Memory B cell (primary cell): Measurements from ENCODE around the gene PRDM15.

Source experiments
- ATAC-seq: fragments of 150-1000 bp; cut with Tn5 transposase; 2 replicates; pipeline ENCODE4 v1.10.0; 2021; ENCODE audit warnings: low read depth, mild to moderate bottlenecking, moderate library complexity
- DNase-seq, 2 donors: peaks; one replicate each; pipeline ENCODE4 v3.0.0; 2022; ENCODE audit warnings: low spot score in 2 of 2
- H3K27ac Mint-ChIP-seq: one replicate; pipeline ENCODE4 v1.8.0; 2022; ENCODE audit warnings: mild to moderate bottlenecking, moderate library complexity, mixed read lengths
- H3K27me3 Mint-ChIP-seq: one replicate; pipeline ENCODE4 v1.8.0; 2022; ENCODE audit warnings: mixed read lengths
- H3K36me3 Mint-ChIP-seq: one replicate; pipeline ENCODE4 v1.8.0; 2022; ENCODE audit warnings: mild to moderate bottlenecking, mixed read lengths
- H3K4me1 Mint-ChIP-seq: one replicate; pipeline ENCODE4 v1.8.0; 2022; ENCODE audit warnings: mixed read lengths
- H3K4me3 Mint-ChIP-seq: one replicate; pipeline ENCODE4 v1.8.0; 2022; ENCODE audit warnings: mild to moderate bottlenecking, moderate library complexity, mixed read lengths
- H3K9me3 Mint-ChIP-seq: one replicate; pipeline ENCODE4 v1.8.0; 2022; ENCODE audit warnings: mixed read lengths

Gene PRDM15

GRCh38 chr21:41808846-41809245 is 70.3 kb downstream of the PRDM15 start:
- peaks cover 9% of the 10 kb centered on the region for H3K4me1 Mint-ChIP-seq
- H3K27me3 Mint-ChIP-seq: no peaks in the 10 kb centered on the region
- H3K4me3 Mint-ChIP-seq: no peak overlapping the region
- ATAC-seq (no peak), DNase-seq (no peak)
- H3K36me3 Mint-ChIP-seq: peaks cover 41% of the 10 kb centered on the region
- no peak overlapping the region for H3K27ac Mint-ChIP-seq
- H3K9me3 Mint-ChIP-seq: peaks cover 4% of the 10 kb centered on the region

GRCh38 chr21:41808094-41808493 is 71.0 kb downstream of the PRDM15 start:
- Mint-ChIP-seq H3K27me3 (no peaks in the 10 kb centered on the region), H3K27ac (no peak overlapping the region), H3K36me3 (peaks cover 39% of the 10 kb centered on the region), H3K4me3 (no peak overlapping the region), H3K9me3 (peaks cover 4% of the 10 kb centered on the region), H3K4me1 (peaks cover 9% of the 10 kb centered on the region)
- no peak for ATAC-seq
- no peak for DNase-seq

GRCh38 chr21:41806773-41807172 is 72.4 kb downstream of the PRDM15 start:
- peak overlapping the region; percentile 46 for H3K27ac Mint-ChIP-seq
- no peak overlapping the region for H3K4me3 Mint-ChIP-seq
- DNase-seq (no peak), ATAC-seq (no peak)
- H3K36me3 Mint-ChIP-seq: peaks cover 39% of the 10 kb centered on the region
- H3K9me3 Mint-ChIP-seq: peaks cover 4% of the 10 kb centered on the region
- no peaks in the 10 kb centered on the region for H3K27me3 Mint-ChIP-seq
- H3K4me1 Mint-ChIP-seq: peaks cover 9% of the 10 kb centered on the region

- H3K27ac Mint-ChIP-seq: no peak overlapping the region
- no peak for ATAC-seq
Measured at GRCh38 chr21:41805643-41806042, 73.5 kb downstream of the PRDM15 start.

GRCh38 chr21:41805038-41805437 is 74.1 kb downstream of the PRDM15 start:
- H3K4me3 Mint-ChIP-seq: no peak overlapping the region
- no peak for ATAC-seq
- peaks cover 4% of the 10 kb centered on the region for H3K9me3 Mint-ChIP-seq
- no peak for DNase-seq
- peaks cover 35% of the 10 kb centered on the region for H3K36me3 Mint-ChIP-seq
- no peak overlapping the region for H3K27ac Mint-ChIP-seq
- H3K4me1 Mint-ChIP-seq: peaks cover 9% of the 10 kb centered on the region
- no peaks in the 10 kb centered on the region for H3K27me3 Mint-ChIP-seq

More at GRCh38 chr21:41805643-41806042, 73.5 kb downstream of the PRDM15 start:
- no peaks in the 10 kb centered on the region for H3K27me3 Mint-ChIP-seq
- no peak overlapping the region for H3K4me3 Mint-ChIP-seq
- no peak for DNase-seq
- H3K36me3 Mint-ChIP-seq: peaks cover 36% of the 10 kb centered on the region
- peaks cover 4% of the 10 kb centered on the region for H3K9me3 Mint-ChIP-seq
- peaks cover 9% of the 10 kb centered on the region for H3K4me1 Mint-ChIP-seq

- peaks cover 32% of the 10 kb centered on the region for H3K36me3 Mint-ChIP-seq
- DNase-seq (no peak), ATAC-seq (no peak)
- H3K27me3 Mint-ChIP-seq: no peaks in the 10 kb centered on the region
- H3K27ac Mint-ChIP-seq: no peak overlapping the region
- peaks cover 9% of the 10 kb centered on the region for H3K4me1 Mint-ChIP-seq
- H3K9me3 Mint-ChIP-seq: peaks cover 4% of the 10 kb centered on the region
- H3K4me3 Mint-ChIP-seq: no peak overlapping the region
Measured at GRCh38 chr21:41804381-41804780, 74.8 kb downstream of the PRDM15 start.

GRCh38 chr21:41803316-41803715 is 75.8 kb downstream of the PRDM15 start:
- Mint-ChIP-seq H3K27ac (no peak overlapping the region), H3K36me3 (peaks cover 29% of the 10 kb centered on the region), H3K4me1 (peaks cover 9% of the 10 kb centered on the region), H3K9me3 (peaks cover 4% of the 10 kb centered on the region), H3K4me3 (no peak overlapping the region), H3K27me3 (no peaks in the 10 kb centered on the region)
- DNase-seq (no peak), ATAC-seq (no peak)

GRCh38 chr21:41802684-41803083 is 76.5 kb downstream of the PRDM15 start:
- H3K4me1 Mint-ChIP-seq: peaks cover 9% of the 10 kb centered on the region
- H3K9me3 Mint-ChIP-seq: peaks cover 4% of the 10 kb centered on the region
- H3K4me3 Mint-ChIP-seq: no peak overlapping the region
- H3K27ac Mint-ChIP-seq: no peak overlapping the region
- H3K27me3 Mint-ChIP-seq: no peaks in the 10 kb centered on the region
- peaks cover 29% of the 10 kb centered on the region for H3K36me3 Mint-ChIP-seq
- ATAC-seq: no peak
- DNase-seq: no peak

GRCh38 chr21:41802198-41802584 is 77.0 kb downstream of the PRDM15 start:
- Mint-ChIP-seq H3K9me3 (peaks cover 4% of the 10 kb centered on the region), H3K4me1 (peaks cover 9% of the 10 kb centered on the region), H3K27me3 (no peaks in the 10 kb centered on the region), H3K36me3 (peaks cover 25% of the 10 kb centered on the region), H3K4me3 (no peak overlapping the region), H3K27ac (no peak overlapping the region)
- no peak for DNase-seq
- no peak for ATAC-seq

- H3K4me1 Mint-ChIP-seq: peaks cover 5% of the 10 kb centered on the region
- H3K9me3 Mint-ChIP-seq: peaks cover under 1% of the 10 kb centered on the region
- H3K36me3 Mint-ChIP-seq: peaks cover 20% of the 10 kb centered on the region
- ATAC-seq (no peak), DNase-seq (no peak)
- H3K4me3 Mint-ChIP-seq: no peak overlapping the region
- no peak overlapping the region for H3K27ac Mint-ChIP-seq
- no peaks in the 10 kb centered on the region for H3K27me3 Mint-ChIP-seq
Measured at GRCh38 chr21:41801321-41802197, 77.6 kb downstream of the PRDM15 start.

GRCh38 chr21:41800425-41801320 is 78.5 kb downstream of the PRDM15 start:
- H3K27me3 Mint-ChIP-seq: no peaks in the 10 kb centered on the region
- ATAC-seq: no peak

GRCh38 chr21:41799763-41800162 is 79.4 kb downstream of the PRDM15 start:
- Mint-ChIP-seq H3K4me3 (no peak overlapping the region), H3K36me3 (peaks cover 13% of the 10 kb centered on the region), H3K27ac (no peak overlapping the region), H3K27me3 (no peaks in the 10 kb centered on the region), H3K9me3 (no peaks in the 10 kb centered on the region), H3K4me1 (no peaks in the 10 kb centered on the region)
- DNase-seq (no peak), ATAC-seq (no peak)

More at GRCh38 chr21:41800425-41801320, 78.5 kb downstream of the PRDM15 start:
- Mint-ChIP-seq H3K4me1 (peaks cover 3% of the 10 kb centered on the region), H3K9me3 (no peaks in the 10 kb centered on the region), H3K27ac (no peak overlapping the region), H3K4me3 (no peak overlapping the region), H3K36me3 (peaks cover 19% of the 10 kb centered on the region)
- no peak for DNase-seq

GRCh38 chr21:41798326-41798725 is 80.8 kb downstream of the PRDM15 start:
- peaks cover 4% of the 10 kb centered on the region for H3K9me3 Mint-ChIP-seq
- DNase-seq (no peak), ATAC-seq (no peak)
- peaks cover 16% of the 10 kb centered on the region for H3K36me3 Mint-ChIP-seq
- peaks cover 3% of the 10 kb centered on the region for H3K27me3 Mint-ChIP-seq
- no peak overlapping the region for H3K4me3 Mint-ChIP-seq
- H3K27ac Mint-ChIP-seq: no peak overlapping the region
- H3K4me1 Mint-ChIP-seq: no peaks in the 10 kb centered on the region

- ATAC-seq (no peak), DNase-seq (no peak)
- Mint-ChIP-seq H3K4me3 (no peak overlapping the region), H3K4me1 (no peaks in the 10 kb centered on the region), H3K27ac (no peak overlapping the region), H3K36me3 (peaks cover 10% of the 10 kb centered on the region), H3K27me3 (peaks cover 3% of the 10 kb centered on the region), H3K9me3 (peaks cover 10% of the 10 kb centered on the region)
Measured at GRCh38 chr21:41796476-41797080, 82.6 kb downstream of the PRDM15 start.
